Measurements from ENCODE around the gene RHBDD1.

Gene RHBDD1

GRCh38 chr2:226953206-226953605, 117.4 kb downstream of the RHBDD1 start:
- Histone ChIP-seq H3K36me3 (no peaks in the 10 kb centered on the region), H3K27me3 (no peaks in the 10 kb centered on the region), H3K9me3 (no peaks in the 10 kb centered on the region), H3K4me3 (ENCODE audit: low read depth, low read length) (no peak overlapping the region), H3K4me1 (no peaks in the 10 kb centered on the region)
- DNase-seq, result no peak
- TF ChIP-seq CTCF (IDR thresholded peaks at IDR 0.05; ENCODE audit: low read depth, low read length), result no peak

- H3K9me3 ChIP-seq, result no peaks in the 10 kb centered on the region
- no peaks in the 10 kb centered on the region for H3K36me3 ChIP-seq
- no peak for DNase-seq
- no peaks in the 10 kb centered on the region for H3K4me1 ChIP-seq
- H3K27me3 ChIP-seq, result no peaks in the 10 kb centered on the region
- no peak for TF ChIP-seq CTCF (IDR thresholded peaks at IDR 0.05; ENCODE audit: low read depth, low read length)
- H3K4me3 ChIP-seq (ENCODE audit: low read depth, low read length), result no peak overlapping the region
These were observed 118.0 kb downstream of the RHBDD1 start for GRCh38 chr2:226953826-226954225.

GRCh38 chr2:226956659-226957058, 120.8 kb downstream of the RHBDD1 start:
- Histone ChIP-seq H3K4me1 (no peaks in the 10 kb centered on the region), H3K9me3 (no peaks in the 10 kb centered on the region), H3K4me3 (ENCODE audit: low read depth, low read length) (no peak overlapping the region), H3K27me3 (no peaks in the 10 kb centered on the region), H3K36me3 (no peaks in the 10 kb centered on the region)
- DNase-seq, result no peak
- TF ChIP-seq CTCF (IDR thresholded peaks at IDR 0.05; ENCODE audit: low read depth, low read length), result no peak

- no peak for TF ChIP-seq CTCF (IDR thresholded peaks at IDR 0.05; ENCODE audit: low read depth, low read length)
- no peak for DNase-seq
- Histone ChIP-seq H3K36me3 (no peaks in the 10 kb centered on the region), H3K4me1 (no peaks in the 10 kb centered on the region), H3K9me3 (no peaks in the 10 kb centered on the region), H3K27me3 (no peaks in the 10 kb centered on the region), H3K4me3 (ENCODE audit: low read depth, low read length) (no peak overlapping the region)
These were observed 123.6 kb downstream of the RHBDD1 start for GRCh38 chr2:226959418-226959817.

- no peaks in the 10 kb centered on the region for H3K4me1 ChIP-seq
- no peak for TF ChIP-seq CTCF (IDR thresholded peaks at IDR 0.05; ENCODE audit: low read depth, low read length)
- no peaks in the 10 kb centered on the region for H3K27me3 ChIP-seq
- DNase-seq, result no peak
- H3K4me3 ChIP-seq (ENCODE audit: low read depth, low read length), result no peak overlapping the region
- H3K9me3 ChIP-seq, result no peaks in the 10 kb centered on the region
- no peaks in the 10 kb centered on the region for H3K36me3 ChIP-seq
These were observed 126.4 kb downstream of the RHBDD1 start for GRCh38 chr2:226962176-226962773.

GRCh38 chr2:226963528-226963927, 127.7 kb downstream of the RHBDD1 start:
- Histone ChIP-seq H3K4me1 (no peaks in the 10 kb centered on the region), H3K9me3 (no peaks in the 10 kb centered on the region), H3K36me3 (no peaks in the 10 kb centered on the region), H3K4me3 (ENCODE audit: low read depth, low read length) (no peak overlapping the region), H3K27me3 (no peaks in the 10 kb centered on the region)
- TF ChIP-seq CTCF (IDR thresholded peaks at IDR 0.05; ENCODE audit: low read depth, low read length), result no peak
- DNase-seq, result no peak
